Caki2 (cell line): Measurements from ENCODE around the gene CCSER2. TPM values are rescaled to one million over a fixed set of nuclear protein-coding genes. Genes with fewer than 3 reads are reported as not detected.
"Not testable (repeated sequence)": the region's sequence is repeated elsewhere in the genome, so short reads cannot be mapped to it uniquely, and the experiment has no call there.

ENCODE experiments used
- DNase-seq: peaks from one replicate; pipeline ENCODE4 v3.0.0-alpha.2; 2015; ENCODE audit warnings: low read depth
- in situ Hi-C: cut with HindIII; loops from 2 replicates; pipeline ENCODE4 v1.10.0; 2016; ENCODE audit warnings: low sequenced_read_pairs, low pct_unique_long_range_greater_than_20kb, mixed read lengths
- total RNA-seq: library from RNA; depleted of rRNA; stranded (reverse); fragments of >200 nt; shearing (Covaris generic); gene quantifications from 2 replicates; pipeline ENCODE4 v1.2.3, GENCODE V29; 2014; ENCODE audit warnings: low replicate concordance

Gene CCSER2
- total RNA-seq, 1 experiment from 2014 or later = 9.5 TPM

DNA sequence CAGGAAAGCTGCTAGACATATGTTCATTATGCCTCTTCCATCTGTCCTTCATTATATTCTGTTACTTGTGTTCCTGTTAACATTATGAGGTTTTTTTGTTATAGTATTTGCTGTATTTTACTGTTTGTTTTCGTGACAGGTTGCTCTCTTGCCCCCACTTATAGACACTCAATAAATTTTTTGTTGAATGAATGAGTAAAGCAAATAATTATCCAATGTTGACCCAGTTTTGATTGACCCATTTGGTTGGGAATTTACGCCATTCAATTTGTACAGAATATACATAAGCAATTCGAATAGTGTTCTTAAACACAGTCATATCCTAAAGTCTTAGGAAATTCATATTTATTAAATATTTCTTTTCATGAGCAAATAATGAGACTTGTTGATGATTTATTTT is 11.8 kb downstream of the CCSER2 start:
- in situ Hi-C loops = no loop called here
- DNase-seq = no peak

- no peak for DNase-seq
- in situ Hi-C loops = no loop called here
These were observed 12.5 kb downstream of the CCSER2 start for GRCh38 chr10:84340632-84341537.

DNA sequence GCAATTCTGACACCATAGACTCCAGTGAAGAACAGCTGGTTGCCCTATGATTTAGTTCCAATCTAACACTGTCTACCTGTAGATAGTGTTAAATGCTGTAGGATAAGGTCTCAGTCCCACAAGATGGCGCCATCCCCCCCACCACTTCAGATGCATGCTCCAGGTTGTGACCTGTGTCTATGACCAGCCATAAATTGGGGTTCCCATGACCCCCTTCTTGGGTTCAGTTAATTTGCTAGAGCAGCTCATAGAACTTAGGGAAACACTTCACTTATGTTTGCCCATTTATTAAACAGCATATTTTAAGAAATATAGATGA is 13.1 kb downstream of the CCSER2 start:
- no peak for DNase-seq
- in situ Hi-C loops = no loop called here

- DNase-seq = no peak
- in situ Hi-C loops = no loop called here
These were observed 13.6 kb downstream of the CCSER2 start for GRCh38 chr10:84341983-84342382.

DNA sequence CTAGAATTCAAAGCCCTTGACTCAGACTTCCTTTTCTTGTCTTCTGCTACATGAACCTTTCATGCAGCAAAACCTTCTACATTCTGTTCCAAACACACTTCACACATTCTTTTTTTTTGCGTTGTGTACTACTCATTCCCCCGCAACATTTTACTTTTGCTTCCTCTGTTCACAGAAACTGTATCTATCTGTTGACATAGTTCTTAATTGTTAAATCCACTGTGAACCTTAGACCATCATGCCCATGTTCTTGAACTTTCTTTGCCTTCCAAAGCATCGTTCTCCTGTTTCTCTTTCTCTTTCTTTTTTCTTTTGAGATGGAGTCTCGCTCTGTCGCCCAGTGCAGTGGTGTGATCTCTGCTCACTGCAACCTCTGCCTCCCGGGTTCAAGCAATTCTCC is 14.2 kb downstream of the CCSER2 start:
- in situ Hi-C loops = no loop called here
- DNase-seq = no peak

GRCh38 chr10:84343831-84344230 is 15.4 kb downstream of the CCSER2 start:
- in situ Hi-C loops = no loop called here
- DNase-seq = no peak

DNA sequence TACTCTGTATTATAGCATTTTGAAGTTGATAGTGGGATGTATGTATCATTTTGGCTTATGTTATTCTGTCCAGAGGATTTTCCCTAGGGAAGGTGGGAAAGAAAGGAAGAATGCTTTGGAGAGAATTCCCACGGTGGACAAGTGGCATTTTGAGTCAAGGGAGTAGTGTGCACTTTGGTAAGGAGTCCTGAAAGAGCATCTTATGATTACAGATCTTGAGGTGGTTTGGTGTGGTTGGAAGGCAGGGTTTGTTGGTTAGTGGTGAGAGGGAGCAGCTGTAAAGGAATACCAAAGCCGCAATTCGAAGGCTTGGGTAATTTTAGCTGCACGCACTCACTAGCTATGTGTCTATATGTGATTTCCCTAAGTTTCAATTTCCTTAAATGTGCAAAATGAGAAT is 16.1 kb downstream of the CCSER2 start:
- in situ Hi-C loops = no loop called here

DNA sequence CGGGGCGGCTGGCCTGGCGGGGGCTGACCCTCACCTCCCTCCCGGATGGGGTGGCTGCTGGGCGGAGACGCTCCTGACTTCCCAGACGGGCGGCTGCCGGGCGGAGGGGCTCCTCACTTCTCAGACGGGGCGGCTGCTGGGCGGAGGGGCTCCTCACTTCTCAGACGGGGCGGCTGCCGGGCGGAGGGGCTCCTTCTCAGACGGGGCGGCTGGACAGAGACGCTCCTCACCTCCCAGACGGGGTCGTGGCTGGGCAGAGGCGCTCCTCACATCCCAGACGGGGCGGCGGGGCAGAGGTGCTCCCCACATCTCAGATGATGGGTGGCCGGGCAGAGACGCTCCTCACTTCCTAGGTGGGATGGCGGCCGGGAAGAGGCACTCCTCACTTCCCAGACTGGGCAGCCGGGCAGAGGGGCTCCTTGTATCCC is 19.2 kb downstream of the CCSER2 start:
- DNase-seq, in situ Hi-C loops: not testable (repeated sequence)

More for the DNA sequence above, 16.1 kb downstream of the CCSER2 start:
- DNase-seq = no peak

DNA sequence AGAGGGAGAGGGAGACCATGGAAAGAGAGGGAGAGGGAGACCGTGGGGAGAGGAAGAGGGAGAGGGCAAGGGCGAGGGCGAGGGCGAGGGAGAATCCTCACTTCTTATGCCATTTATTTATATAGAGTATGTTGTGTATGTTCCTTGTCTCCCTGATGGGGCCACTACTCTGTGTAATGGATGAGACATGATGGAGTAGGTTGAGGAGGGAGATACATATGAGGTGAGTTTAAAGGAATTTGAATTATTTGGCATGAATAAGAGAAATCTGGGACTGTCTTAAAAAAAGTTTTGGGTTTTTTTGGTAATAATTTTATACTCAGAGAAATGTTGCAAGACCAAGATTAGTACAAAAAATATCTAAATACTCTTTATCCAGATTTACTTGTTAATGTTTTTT is 20.1 kb downstream of the CCSER2 start:
- in situ Hi-C loops = no loop called here
- no peak for DNase-seq

GRCh38 chr10:84348860-84349259 is 20.5 kb downstream of the CCSER2 start:
- in situ Hi-C loops = no loop called here
- no peak for DNase-seq

DNA sequence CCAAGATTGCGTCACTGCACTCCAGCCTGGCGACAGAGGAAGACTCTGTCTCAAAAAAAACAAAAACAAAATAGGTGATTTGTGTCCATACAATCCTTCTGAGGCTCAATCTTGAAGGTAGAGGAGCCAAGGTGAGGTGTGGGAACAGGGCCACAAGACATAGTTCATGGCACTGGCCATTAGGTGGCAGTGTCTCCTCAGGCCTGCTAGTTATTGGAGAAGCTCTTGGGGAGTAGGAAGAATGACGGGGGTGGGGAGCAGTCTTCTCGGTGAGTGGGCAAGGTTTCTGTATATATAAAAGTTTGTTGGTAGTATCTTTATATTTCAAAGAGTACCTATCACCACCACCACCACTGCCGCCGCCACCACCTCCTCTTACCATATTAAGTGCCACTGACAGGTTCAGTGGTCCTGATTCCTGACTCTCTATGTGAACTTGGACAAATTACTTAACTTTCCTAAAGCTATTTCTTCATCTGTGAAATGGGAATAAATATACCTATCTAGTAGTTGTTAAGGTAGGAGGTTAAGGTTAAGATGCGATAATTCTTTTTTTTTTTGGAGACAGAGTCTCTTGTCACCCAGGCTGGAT is 24.0 kb downstream of the CCSER2 start:
- DNase-seq = peak; percentile 33

DNA sequence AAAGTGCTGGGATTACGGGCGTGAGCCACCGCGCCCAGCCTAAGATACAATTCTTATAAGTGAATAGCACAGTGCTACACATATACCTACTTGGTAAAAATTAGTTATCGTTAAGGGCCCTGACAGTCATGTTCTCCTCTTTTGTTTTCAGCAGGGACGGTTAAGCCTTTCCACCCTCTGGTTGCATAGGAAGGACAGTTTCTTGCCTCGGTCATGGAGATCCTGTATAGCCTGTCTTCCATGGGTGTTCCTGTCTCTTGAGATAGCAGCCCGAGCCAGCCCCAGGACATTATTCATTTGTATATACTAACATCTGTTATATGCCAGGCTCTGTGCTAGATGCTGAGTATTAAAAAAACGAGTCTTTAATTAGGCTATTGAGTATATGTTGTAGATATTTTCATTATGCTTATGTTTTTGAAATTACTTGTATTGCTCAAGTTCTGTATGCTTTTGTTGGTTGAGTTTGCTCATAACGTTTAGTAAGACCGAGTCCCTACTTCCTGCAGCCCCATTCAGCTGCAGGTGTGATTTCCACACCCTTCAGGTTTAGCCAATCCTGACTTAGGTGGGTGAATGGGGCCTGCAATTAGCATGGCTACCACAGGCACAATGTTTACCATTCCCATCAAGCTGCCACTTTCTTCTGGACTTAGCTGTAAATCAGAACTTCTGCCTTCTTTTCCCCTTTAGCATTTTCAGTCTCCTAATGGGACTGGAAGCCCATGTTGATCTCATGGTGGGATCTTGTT is 24.8 kb downstream of the CCSER2 start:
- DNase-seq = no peak
- in situ Hi-C loops = no loop called here

More for the DNA sequence above, 24.0 kb downstream of the CCSER2 start:
- in situ Hi-C loops = no loop called here

DNA sequence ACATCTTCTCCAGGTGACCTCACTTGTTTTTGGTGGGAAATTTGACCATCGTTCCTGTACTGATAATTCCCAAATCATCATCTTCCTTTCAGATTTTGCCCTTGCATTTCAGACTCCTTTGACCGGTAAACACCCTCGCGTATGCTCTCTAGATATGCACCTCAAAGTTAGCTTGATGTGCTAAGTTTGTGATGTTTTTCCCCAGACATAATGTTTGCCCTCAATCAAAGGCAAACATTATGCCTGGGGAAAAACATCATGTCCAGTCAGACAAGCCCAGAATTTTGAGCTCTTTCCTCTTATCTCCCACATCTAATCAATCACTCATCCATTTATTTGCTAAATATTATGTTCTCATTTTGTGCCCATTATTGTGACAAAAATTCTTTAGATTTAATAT is 26.2 kb downstream of the CCSER2 start:
- no peak for DNase-seq
- in situ Hi-C loops = no loop called here

DNA sequence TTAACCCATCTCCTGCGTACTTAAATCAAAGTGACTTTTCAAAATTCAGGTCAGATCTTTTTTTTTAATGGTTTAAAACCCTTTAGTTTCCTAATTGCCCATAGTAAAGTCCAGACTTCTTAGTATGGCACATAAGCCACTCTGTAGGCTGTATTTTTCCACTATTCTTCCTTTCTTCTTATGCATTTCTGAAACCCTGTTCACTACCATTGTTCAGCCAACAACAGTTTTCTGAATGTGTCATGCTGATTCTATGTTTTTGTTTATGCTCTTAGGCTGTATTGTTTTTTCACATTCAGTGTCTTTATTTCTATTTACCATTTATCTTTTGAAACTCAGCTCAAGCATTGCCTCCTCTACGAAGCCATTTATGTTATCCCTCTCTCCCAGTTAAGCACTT is 26.7 kb downstream of the CCSER2 start:
- in situ Hi-C loops = no loop called here
- no peak for DNase-seq

- DNase-seq = no peak
- in situ Hi-C loops = no loop called here
These were observed 28.5 kb downstream of the CCSER2 start for GRCh38 chr10:84356928-84357327.

DNA sequence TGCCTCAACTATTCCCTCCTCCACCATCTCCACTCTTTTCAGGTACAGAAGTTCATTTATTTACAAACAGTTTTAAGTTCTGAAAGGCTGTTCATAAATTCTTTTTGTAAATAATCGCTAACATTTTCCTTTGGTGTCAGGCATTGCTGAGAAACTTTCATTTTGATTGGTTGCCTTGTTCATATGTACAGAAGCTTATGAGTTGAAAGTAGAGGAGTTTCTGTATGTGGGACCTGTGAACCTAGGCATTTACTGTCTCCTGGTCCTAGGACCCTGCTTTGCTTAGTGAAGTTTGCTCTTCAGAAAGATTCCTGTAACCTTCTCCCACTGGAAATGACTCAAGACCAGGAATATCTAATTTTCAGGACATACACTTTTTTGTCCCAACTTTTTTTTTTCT is 30.4 kb downstream of the CCSER2 start:
- no peak for DNase-seq
- in situ Hi-C loops = no loop called here

DNA sequence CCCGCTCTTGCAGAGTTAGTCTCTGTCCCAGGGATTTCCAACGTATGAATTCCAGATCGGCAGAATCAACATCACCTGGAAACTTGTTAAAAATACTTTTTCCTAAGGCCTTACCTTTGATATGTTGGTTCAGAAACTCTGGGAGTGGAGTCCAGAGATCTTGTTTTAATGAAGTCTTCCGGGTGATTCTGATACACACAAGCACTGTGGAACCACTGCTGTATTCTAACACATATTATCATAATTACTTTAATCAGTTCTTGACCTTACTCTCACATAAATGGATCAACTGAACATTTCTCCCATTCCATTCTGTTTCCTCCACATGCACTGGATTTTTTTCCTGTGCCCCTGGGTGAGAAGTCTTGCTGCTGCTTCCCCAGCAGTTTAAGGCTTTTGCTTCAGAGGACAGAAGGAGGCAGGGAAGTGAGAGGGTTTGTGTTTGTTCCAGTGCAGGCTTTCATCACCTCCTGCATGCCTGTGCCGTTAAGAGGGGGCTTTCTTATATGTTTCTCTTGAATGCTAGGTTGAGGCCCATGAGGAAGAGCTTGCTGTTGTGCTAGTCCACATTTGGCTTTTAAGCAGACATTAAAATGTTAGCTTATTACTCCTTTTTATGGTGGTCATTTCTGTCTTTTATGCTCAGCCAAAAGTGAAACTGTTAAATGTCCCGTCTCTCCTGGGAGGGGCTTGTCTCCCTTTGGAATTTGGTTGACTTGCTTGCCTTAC is 32.4 kb downstream of the CCSER2 start:
- no peak for DNase-seq

GRCh38 chr10:84365335-84365881 is 37.0 kb downstream of the CCSER2 start:
- no peak for DNase-seq
- in situ Hi-C loops = no loop called here

More for the DNA sequence above, 32.4 kb downstream of the CCSER2 start:
- in situ Hi-C loops = no loop called here
